RPMI7951 (cell line): ENCODE measurements around the gene OR10H3. TPM values are rescaled to one million over a fixed set of nuclear protein-coding genes. Genes with fewer than 3 reads are reported as not detected.
"Not testable (repeated sequence)": the region's sequence is repeated elsewhere in the genome, so short reads cannot be mapped to it uniquely, and the experiment has no call there.

Experiments used
- DNase-seq: peaks from one replicate; pipeline ENCODE4 v3.0.0-alpha.2; 2012; ENCODE audit warnings: low read depth
- total RNA-seq: library from RNA; depleted of rRNA; stranded (reverse); fragments of >200 nt; shearing (Covaris generic); gene quantifications from 2 replicates; pipeline ENCODE4 v1.2.3, GENCODE V29; 2014; rRNA removed

Gene OR10H3
- total RNA-seq, result not detected in 2 replicates

GRCh38 chr19:15737722-15738121 lies at the start of gene OR10H3:
Gene OR10H3 (plus strand): TSS chr19:15737985. CDS start chr19:15741393, 3,408 bp downstream.
- DNase-seq, result no peak

GRCh38 chr19:15696654-15697194 lies 41.1 kb upstream of the OR10H3 start:
- no peak for DNase-seq

GRCh38 chr19:15701757-15702533 lies 35.8 kb upstream of the OR10H3 start:
- no peak for DNase-seq

GRCh38 chr19:15702534-15702930 lies 35.3 kb upstream of the OR10H3 start:
- peak; percentile 76 for DNase-seq

GRCh38 chr19:15714638-15715037 lies 23.1 kb upstream of the OR10H3 start:
- no peak for DNase-seq

GRCh38 chr19:15715642-15716041 lies 22.1 kb upstream of the OR10H3 start:
- DNase-seq, result no peak

GRCh38 chr19:15717809-15718208 lies 20.0 kb upstream of the OR10H3 start:
- DNase-seq, result no peak

GRCh38 chr19:15721268-15721667 lies 16.5 kb upstream of the OR10H3 start:
- DNase-seq, result no peak

- no peak for DNase-seq
These were observed 14.8 kb upstream of the OR10H3 start for GRCh38 chr19:15722956-15723355.

- DNase-seq, result no peak
These were observed 10.1 kb upstream of the OR10H3 start, which contains the start of gene OR10H2 for GRCh38 chr19:15727724-15728123. Gene OR10H2 (plus strand): TSS chr19:15728024. CDS start chr19:15728044, 20 bp downstream.

GRCh38 chr19:15730538-15730937 lies 7.2 kb upstream of the OR10H3 start:
- DNase-seq, result no peak

- no peak for DNase-seq
These were observed 5.4 kb upstream of the OR10H3 start for GRCh38 chr19:15732388-15732787.

- DNase-seq, result no peak
These were observed 3.9 kb upstream of the OR10H3 start for GRCh38 chr19:15733895-15734294.

- no peak for DNase-seq
These were observed 3.0 kb downstream of the OR10H3 start for GRCh38 chr19:15740785-15741184.

GRCh38 chr19:15748239-15748638 lies 10.5 kb downstream of the OR10H3 start:
- no peak for DNase-seq

GRCh38 chr19:15758379-15758778 lies 20.6 kb downstream of the OR10H3 start:
- no peak for DNase-seq

- DNase-seq, result no peak
These were observed 22.3 kb downstream of the OR10H3 start for GRCh38 chr19:15759962-15760565.

GRCh38 chr19:15769586-15769985 lies 31.8 kb downstream of the OR10H3 start:
- DNase-seq, result no peak

GRCh38 chr19:15774159-15774558 lies 36.4 kb downstream of the OR10H3 start:
- DNase-seq, result not testable (repeated sequence)

- DNase-seq, result no peak
These were observed 37.5 kb downstream of the OR10H3 start for GRCh38 chr19:15775249-15775648.

- DNase-seq, result no peak
These were observed 38.5 kb downstream of the OR10H3 start for GRCh38 chr19:15776264-15776663.

- DNase-seq, result no peak
These were observed 39.5 kb downstream of the OR10H3 start for GRCh38 chr19:15776991-15777970.
